GM19351 (cell line): ENCODE measurements around the gene CR1L.
"Not testable (repeated sequence)": the region's sequence is repeated elsewhere in the genome, so short reads cannot be mapped to it uniquely, and the experiment has no call there.

Experiments
- ATAC-seq: cut with Tn5 transposase; IDR thresholded peaks from one replicate; pipeline ENCODE4 v1.9.1; 2021; ENCODE audit warnings: mild to moderate bottlenecking, moderate library complexity; ENCODE audit not compliant: unreplicated experiment

Gene CR1L

GRCh38 chr1:207766569-207766968, 121.6 kb downstream of the CR1L start:
- ATAC-seq = no peak

- not testable (repeated sequence) for ATAC-seq
These were observed 125.6 kb downstream of the CR1L start for GRCh38 chr1:207770514-207770913.
